A673 (cell line): ENCODE data around the gene AFF1.

Experiments
- CTCF ChIP-seq: fragments of 300-800, 200-600 bp; sonication (generic); conservative IDR thresholded peaks from 2 replicates; pipeline ENCODE4 v1.5.1; 2017; ENCODE audit warnings: low read depth, mild to moderate bottlenecking, antibody characterized with exemption, low read length, moderate library complexity, mixed read lengths
- EZH2 ChIP-seq: fragments of 200-600 bp; sonication (generic); IDR thresholded peaks from 2 replicates; pipeline ENCODE4 v1.6.1; 2017; ENCODE audit warnings: borderline replicate concordance, low read depth, mild to moderate bottlenecking, mixed read lengths, antibody characterized with exemption, low read length; ENCODE audit not compliant: poor library complexity, severe bottlenecking

DNA sequence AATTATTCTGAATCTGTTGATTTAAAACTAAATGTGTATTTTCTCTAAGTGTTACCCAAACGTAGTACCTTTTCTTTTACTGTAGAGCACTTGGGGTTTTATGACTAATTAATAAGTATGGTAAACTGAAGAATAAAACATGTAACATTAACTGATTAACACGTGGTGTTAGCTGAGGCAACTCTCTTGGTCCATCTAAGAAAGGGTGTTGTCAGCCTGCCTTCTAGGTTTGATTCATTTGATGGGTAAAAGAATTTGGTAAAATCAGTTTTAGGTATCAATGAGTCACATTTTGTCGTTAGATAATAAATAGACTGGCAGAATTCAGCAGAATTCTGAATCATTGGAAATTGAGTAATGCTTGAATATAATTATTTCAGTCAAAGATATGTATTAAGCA is 99.7 kb downstream of the AFF1 start:
- TF ChIP-seq CTCF: no peak
- no peak for TF ChIP-seq EZH2
